HG02981 (cell line): ENCODE results near the gene INO80B.
"Not testable (repeated sequence)": the region's sequence is repeated elsewhere in the genome, so short reads cannot be mapped to it uniquely, and the experiment has no call there.

Experiments used
- ATAC-seq: cut with Tn5 transposase; IDR thresholded peaks from one replicate; pipeline ENCODE4 v1.9.1; 2021; ENCODE audit warnings: mild to moderate bottlenecking, moderate library complexity; ENCODE audit not compliant: unreplicated experiment

Gene INO80B

DNA sequence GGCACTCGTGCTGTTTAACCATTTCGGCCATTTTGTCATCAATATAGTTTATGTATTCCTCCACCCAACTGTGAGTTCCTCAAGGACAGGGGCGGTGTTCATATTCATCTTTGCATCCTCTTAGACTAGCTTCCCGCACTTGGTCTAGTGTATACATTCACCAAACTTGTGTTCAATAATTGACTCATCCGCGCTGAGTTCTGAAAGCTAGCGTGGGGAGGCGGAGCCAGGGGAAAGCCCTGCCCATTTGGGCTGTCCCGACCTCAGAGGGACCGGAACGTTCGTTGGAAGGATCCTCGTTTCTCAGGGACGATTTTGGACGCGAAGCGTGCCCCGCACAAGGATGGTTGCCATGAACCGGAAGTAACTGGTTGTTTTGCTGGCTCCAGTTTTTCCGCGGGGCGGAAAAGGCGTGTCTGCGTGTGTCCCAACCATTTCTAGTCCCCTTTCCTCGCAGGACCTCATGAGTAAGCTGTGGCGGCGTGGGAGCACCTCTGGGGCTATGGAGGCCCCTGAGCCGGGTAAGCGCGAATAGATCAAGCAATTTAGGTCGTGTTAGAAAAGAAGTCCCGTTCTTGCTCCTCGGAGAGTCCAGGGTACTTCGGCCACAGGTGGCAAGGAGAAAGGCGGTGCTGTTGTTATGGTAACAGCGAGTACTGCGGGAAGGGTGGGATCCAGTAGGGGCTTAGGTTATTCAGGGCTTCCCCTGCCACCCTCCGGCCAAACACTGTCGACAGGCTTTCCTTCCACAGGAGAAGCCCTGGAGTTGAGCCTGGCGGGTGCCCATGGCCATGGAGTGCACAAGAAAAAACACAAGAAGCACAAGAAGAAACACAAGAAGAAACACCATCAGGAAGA is at the start of gene INO80B:
TSS of gene INO80B (plus strand) at position 434 of the 858 bp plus-strand sequence. CDS start at position 464, 30 bp downstream.
- peak; percentile 35 for ATAC-seq

DNA sequence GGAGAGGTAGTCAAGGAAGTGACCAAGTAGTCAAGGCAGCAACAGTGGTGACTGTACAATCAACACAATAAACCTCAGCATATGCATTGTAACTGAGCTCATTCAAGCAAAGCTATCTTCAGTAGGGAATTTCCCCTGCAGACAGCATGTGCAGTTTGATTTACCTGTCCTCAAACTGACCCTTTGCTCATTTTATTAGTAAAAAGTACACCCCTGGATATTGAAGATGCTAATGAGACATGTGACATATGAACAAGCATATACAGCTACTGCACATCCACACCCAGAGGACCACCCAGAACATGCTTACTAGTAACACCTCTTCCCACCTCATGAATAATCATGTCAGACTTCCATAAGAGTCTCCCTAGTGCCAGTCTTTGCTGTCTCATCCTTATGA is 48.9 kb upstream of the INO80B start:
- ATAC-seq: peak; percentile 81

DNA sequence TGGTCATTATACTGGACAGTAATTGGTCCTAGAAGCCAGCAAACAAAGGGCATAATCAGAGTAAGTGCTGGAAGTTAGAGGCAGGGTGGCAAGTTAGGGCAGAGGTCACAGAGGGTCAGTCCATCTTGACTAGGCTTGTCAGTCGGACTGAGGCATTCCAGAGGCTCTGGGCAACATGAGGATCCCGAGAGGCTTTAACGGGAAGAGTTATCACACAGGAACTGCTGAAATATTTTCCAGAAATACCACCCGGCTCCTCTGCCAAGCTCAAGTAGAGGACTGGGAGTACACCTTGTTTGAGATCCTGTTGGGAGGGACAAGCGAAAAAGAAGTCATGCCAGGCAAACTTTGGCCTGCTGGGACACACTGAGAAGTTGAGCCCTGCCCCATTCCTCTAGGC is 47.2 kb upstream of the INO80B start:
- no peak for ATAC-seq

DNA sequence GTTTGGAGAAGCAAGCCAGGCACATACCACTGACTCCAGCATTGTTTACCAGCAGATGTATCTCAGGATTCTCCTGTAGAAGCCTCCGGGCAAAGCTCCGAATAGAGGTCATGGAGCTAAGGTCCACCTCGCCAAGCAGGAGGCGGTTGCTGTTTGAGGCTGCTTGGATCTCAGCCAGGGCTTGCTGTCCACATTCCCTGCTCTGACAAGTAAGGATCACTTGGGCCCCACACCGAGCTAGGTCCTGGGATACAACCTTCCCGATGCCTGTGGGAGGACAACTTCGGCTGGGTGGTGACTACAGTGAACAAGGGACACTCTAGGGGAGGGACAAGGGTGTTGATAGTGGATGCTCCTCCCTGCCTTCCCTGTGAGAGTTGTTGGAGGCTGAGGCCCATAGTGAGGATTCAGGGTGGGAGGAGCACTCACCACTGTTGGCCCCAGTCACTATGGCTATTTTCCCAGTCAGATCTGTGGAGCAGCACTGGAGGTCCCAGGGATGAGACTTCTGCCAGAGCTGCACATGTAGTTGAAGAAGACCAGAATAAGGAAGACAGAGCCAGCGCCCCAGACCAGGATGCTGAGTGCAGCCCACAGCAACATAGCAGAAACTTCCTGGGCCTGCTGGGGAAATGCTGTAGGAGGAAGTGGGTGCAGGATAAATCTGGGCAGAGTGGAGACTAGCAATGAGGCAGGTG is 41.7 kb upstream of the INO80B start:
- ATAC-seq: no peak

DNA sequence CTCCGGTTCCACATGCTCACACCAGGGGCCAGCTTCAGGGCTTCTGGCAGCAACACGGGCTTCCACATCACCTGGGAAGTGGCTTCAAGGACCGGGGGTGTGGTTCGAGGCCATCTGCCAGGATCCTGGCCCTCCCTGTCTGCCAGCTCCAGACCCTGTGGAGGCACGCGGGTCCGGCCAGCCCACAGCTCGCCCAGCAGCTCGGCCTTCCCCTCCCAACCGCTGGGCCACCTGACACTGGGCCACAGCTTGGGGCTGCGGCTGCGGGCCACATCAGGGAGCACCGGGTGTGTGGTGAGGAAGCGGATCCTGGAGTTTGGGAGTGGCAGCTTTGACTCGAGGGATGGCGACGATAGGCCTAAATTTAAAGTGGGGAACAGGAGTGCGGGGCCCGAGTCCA is 40.4 kb upstream of the INO80B start:
- no peak for ATAC-seq

DNA sequence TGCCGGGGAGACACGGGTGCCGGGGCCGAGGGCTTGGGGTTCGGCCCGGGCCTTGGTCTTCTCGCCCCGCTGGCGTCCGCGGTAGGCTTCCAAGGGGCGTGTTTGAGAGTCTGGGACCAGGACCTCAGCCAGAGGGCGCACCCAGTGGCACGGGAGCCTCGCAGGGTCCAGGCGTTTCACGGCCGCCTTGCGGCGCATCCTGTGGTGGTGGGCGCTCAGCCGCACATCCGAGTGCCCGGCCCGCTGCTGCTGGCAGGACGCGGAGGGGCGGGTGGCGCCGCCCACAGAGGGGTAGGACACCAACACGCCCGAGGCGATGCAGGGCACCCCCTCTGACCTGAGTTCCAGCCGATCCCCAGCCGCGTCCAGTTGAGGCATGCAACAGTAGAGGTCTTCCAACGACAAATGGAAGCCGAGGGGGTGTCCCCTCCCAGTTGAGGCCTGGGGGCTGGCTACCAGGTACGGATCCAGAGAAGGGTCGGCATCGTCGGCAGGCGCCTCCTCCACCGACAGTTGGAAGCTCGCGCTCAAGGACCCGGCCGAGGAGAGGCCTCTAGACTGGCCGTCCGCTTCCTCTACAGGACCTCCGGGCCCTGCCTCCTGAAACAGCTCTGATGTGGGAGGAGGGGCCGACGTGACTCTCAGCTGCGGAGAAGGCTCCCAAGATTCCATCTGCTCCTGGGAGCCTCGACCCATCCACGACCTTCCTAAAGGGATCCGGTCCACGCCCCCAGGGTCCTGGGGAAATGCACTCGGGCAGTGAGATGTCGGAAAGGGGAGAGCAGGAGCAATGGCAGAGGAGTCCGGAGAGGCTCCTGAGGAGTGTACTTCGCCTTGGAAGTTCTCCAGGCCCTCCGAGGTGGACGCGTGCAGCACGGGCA is 39.8 kb upstream of the INO80B start:
- ATAC-seq: peak; percentile 37

DNA sequence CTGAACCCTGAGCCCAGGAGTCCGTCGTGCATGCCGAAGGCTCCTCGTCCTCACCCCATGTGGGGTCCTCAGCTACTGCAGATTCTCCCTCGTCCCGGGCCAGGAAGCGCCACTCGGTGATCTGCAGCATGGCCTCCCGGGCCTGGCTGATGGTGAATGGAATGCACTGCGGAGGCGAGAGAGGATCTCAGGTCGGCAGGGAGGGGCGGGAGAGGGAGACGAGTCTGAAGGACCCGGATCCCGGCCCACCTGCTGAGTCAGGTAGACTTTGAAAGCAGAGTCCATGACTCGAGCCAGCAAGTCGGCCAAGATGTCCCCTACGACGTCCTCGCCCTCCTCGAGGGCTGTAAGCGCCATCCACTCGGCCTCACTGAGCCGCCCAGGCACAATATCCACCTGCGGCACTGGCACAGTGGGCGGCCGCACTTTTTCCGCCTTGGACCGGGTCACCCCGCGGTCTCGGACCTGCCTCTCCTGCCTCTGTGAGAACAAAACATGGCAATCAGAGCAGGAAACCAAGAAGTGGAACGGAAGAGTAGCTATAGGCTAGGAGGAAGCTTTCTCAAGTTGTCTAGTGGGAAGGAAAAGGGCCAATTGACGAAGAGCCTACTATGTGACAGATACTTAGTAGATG is 39.0 kb upstream of the INO80B start:
- ATAC-seq: no peak

DNA sequence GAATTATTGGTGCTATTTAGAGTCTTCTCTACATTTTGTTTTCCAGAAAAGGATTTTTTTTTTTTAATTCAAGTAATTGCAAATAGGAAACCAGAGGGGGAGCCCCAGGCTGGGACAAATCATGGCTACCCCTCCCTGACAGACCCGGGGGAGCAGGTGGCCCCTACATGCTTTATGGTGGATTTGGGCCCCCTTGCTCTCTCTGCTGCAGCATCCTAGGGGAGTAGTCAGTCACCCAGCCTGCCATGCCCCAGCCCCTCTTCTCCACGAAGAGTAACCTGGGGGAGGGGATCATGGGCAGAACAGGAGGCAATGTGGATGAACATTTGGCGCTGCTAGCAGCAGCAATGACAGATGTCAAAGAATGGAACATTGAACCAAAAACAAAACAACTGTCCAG is 38.1 kb upstream of the INO80B start:
- ATAC-seq: no peak

DNA sequence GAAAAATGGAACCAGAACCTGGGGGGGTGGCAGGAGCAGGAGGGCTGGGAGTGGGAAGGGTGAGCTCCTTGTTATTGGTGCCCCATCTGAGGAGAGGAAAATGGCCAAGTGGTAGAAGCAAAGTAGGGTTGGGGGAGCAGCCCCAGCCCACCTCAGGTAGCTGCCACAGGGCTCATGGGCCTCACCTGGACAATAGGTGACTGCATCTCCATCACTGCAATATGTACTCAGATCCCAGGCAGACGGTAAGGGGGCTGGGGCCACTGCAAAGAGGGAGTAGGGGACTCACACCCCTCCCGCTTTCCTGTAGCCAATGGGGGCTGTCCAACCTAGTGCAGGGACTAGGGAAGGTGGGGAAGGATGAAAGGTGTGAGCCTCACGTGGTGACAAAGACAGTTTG is 37.7 kb upstream of the INO80B start:
- no peak for ATAC-seq

DNA sequence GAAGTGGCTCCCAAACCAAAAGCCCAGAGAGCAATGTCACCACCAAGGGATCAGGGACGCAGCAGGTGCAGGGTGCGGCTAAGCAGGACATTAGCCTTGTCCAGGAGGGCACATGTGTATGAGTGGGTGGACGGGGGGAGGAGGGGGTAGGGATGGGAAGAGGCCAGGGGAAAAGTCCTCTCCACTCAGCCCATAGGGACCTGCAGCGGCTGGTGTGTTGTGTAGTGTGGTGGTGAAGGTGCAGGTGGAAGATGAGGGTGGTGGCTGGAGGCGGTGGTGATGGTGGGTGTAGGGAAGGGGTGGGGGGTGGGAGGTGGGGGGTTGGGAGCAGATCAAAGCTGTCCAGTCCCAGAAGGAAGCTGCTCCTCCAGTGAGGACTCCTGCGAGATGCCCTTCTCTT is 37.1 kb upstream of the INO80B start:
- no peak for ATAC-seq

DNA sequence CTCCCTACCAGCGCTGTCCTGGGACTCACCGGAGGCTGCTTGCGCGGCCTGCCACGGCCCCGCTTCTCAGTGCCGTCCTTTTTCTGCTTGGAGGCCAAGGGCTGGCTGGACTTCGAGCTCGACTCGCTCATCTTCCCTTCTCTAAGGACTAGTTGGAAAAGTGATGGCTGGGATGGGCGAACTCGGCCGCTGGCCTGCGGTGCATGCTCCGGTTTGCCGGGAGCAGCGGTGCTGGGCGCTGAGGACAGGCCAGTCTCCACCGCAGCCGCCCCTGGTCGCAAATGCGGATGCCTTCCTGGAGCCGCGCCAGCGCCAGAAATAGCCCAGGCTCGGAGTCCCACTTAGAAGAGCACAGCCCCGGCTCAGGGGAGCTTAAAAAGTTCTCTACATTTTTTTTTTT is 36.6 kb upstream of the INO80B start:
- no peak for ATAC-seq

DNA sequence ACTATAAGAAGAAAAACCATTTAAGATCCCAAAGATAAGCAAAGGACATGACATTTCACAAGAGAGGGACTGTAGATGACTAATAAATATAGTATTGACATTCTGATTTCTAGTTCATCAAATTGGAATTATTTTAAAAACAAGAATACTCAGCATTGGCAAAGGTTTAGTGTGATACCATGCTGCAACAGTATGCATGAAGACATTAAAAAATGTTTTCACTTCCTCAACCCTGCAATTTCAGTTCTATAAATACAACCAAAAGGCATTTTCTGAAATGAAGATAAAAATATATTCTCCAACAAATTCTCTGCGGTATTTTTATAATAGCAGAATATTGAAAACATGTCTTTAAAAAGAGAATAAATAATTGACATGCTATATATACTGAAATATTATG is 35.5 kb upstream of the INO80B start:
- no peak for ATAC-seq

DNA sequence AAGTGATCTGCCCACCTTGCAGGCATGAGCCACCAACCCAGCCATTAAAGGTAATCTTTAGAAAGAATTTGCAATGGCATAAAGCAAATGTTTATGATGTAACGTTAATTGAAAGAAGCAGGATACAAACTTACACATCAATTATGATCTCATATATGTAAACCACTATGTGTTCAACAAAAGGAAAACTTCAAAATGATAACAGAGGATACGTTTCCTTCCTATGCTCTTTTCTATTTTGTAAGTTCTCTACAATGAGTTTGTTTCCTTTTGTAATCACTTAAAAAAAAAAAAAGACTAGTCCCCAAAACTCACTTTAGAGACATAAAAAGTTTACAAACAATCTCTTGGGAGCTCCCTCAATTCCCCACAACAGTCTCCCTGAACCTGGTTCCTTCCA is 34.9 kb upstream of the INO80B start:
- ATAC-seq: no peak

DNA sequence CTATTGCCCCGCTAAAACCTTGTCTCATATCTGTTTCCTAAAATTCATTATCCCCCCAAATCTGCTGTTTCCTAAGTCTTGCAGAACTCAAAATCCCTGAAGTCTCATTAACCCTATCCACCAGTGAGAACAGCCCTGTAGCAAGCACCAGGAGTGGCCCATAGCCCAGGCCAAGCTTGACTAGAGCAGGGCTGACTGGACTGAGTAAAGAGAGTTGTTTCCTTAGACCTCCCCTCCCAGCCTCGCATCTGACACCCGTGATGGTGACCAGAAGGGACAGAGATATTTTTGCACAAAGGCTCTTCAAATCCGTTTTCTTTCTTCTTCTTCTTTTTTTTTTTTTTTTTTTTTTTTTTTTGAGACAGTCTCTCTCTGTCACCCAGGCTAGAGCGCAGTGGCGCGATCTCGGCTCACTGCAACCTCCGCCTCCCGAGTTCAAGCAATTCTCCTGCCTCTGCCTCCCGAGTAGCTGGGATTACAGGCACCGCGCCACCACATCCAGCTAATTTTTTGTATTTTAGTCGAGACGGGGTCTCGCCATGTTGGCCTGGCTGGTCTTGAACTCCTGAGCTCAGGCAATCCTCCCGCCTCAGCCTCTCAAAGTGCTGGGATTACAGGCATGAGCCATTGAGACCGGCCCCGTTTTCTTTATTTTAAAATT is 34.3 kb upstream of the INO80B start:
- not testable (repeated sequence) for ATAC-seq

DNA sequence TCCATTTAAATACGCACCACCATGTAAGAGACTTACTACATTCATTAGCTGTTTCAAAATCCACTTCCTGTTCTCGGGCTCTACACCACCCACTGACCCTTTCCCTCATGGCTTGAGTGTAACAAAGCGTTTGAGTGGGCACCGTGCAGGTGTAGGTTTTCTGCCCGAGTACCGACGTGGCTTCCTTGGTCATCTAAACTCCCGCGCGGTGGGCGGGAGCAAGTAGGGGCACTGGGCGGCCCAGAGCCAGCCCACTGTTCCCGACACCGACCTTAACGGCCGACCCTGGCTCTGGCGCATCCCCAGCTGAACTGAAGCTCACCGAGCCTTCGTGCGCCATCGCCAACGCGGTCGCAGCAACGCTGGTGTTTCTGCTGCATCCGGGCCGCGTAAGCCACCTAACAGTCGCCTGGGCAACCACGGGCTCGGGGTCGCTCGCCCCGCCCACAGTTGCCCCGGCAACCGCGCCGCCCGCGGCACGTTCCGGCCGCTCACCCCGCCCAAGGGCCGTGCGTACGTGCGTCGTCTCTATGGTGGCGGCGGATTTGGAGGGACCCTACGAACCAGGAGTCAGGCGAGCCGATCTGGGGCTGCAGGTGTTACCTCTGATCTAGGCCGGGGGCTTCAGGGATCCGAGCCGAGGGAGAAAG is 33.5 kb upstream of the INO80B start, which contains the start of the genes C2orf81 and WDR54:
TSS of gene C2orf81 (minus strand) at position 399 of the 650 bp plus-strand sequence. CDS start at position 340, 59 bp downstream.
TSS of gene WDR54 (plus strand) at position 510 of the 650 bp plus-strand sequence. CDS start 424 bp downstream, outside the sequence.
- peak; percentile 85 for ATAC-seq

DNA sequence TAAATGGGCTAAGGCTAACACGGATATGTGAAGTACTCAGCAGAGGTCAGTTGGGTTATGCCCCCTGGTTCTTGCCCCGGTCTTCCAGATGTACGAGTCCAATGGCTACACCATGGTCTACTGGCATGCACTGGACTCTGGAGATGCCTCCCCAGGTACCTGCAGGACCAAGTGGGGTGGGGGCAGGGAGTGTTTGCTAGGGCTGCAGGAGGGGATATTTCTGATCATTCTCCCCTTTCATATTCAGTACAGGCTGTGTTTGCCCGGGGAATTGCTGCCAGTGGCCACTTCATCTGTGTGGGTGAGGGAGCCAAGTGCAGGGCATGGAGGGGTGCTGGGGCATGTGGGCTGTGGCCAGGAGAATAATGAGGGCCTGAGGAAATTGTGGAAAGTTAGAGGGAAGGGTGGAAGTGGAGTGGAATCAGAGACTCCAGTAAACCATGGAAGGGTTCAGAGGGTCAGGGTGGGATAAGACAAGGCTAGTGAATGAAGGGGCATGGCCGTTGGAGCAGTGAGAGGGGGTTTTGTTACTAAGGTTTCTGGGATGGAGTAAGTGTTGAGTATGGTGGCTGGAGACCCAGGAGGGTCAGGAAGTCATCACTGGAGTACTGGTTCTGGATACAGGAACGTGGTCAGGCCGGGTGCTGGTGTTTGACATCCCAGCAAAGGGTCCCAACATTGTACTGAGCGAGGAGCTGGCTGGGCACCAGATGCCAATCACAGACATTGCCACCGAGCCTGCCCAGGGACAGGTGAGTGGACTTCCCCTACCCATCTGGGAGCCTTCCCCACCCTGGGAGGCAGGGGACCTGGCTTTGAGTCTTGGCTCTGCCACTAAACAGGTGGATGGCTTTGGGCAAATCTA is 31.4 kb upstream of the INO80B start:
- ATAC-seq: no peak

DNA sequence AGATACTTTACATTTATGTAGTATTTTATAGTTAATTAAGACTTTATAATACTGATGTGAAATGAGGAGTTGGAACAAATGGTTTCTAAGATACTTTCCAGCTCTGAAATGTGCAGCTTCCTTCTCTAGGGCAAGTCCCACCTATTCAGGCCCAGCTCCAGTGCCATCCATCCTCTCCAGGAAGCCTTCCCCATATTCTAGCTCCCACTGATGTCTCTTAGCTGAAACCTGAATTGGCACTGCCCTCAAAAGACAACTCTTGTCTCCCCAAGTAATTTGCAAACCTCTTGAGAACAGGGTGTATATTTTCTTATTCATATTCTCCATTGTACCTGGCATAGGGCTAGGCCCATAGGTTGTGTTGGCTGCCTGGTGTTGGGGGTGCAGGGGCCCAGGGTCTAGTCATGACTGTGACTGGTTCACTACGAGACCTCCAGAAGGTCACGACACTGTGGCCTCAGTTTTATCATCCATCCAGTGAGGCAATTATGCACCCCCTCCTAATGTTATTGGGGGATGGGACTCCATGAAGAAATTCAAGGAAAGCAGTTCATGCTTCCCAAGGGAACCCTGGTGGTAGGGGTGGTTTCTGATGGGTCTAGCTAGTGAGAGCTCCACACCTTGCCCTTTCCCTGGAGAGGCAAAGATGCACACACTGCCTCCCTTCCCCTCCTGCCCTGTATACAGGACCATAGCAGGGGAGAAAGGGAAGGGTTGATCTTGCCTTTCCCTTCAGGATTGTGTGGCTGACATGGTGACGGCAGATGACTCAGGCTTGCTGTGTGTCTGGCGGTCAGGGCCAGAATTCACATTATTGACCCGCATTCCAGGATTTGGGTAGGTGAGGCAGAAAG is 30.5 kb upstream of the INO80B start:
- ATAC-seq: no peak

DNA sequence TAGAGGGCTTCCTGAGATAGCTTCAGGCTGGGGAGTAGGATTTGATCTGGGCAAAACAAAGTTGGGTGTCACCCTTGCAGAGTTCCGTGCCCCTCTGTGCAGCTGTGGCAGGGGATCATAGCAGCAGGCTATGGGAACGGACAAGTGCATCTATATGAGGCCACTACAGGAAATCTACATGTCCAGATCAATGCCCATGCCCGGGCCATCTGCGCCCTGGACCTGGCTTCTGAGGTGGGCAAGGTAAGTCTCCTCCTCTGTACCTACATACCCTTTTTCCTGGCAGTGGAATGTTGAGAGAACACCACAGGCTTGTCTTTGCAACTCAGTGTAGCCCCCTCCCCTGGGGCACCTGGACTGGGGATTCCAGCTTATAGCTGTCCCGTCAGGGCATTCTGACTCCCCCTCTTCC is 29.9 kb upstream of the INO80B start:
- no peak for ATAC-seq
